NB4 (cell line): Measurements from ENCODE around the gene IFNGR2.

Experiments
- DNase-seq: peaks from one replicate; pipeline ENCODE4 v3.0.0; 2010; ENCODE audit warnings: low read depth
- H3K4me3 ChIP-seq: one replicate; pipeline ENCODE4 v1.5.1; 2011; ENCODE audit warnings: mild to moderate bottlenecking, low read depth, low read length, moderate library complexity
- MYC ChIP-seq: IDR thresholded peaks from 2 replicates; pipeline ENCODE4 v1.6.1; 2011; ENCODE audit warnings: low read depth, low read length
- POLR2A ChIP-seq: IDR thresholded peaks from 2 replicates; pipeline ENCODE4 v1.6.1; 2011; ENCODE audit warnings: mild to moderate bottlenecking; ENCODE audit not compliant: insufficient read length; ENCODE audit errors: extremely low read depth
- TF ChIP-seq, protein P1 (sequence below): IDR thresholded peaks from 2 replicates; pipeline ENCODE4 v1.6.1; 2011; ENCODE audit warnings: low read depth, low read length
- TF ChIP-seq, protein P2 (sequence below): IDR thresholded peaks from one replicate; pipeline ENCODE4 v1.5.1; 2012; ENCODE audit warnings: low read depth, low read length

IFNGR2 gene

DNA sequence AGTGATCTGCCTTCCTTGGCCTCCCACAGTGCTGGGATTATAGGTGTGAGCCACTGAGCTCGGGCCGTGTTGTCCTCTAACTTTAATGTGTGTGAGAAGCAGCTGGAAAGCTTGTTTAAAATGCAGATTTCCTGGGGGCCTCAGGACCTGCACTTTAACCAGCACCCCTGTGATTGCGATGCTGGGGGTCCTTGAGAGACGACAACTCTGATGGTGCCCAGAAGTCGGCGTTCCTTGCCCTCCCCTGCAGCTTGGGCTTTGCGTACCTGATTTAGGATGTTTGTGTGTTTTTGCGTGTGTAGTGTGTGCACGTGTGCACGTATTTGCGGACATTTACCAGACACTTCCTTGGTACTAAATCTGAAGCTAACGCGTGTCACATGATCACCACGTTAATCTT is 10.9 kb downstream of the IFNGR2 start:
- no peak for DNase-seq
- TF ChIP-seq, protein P1, sequence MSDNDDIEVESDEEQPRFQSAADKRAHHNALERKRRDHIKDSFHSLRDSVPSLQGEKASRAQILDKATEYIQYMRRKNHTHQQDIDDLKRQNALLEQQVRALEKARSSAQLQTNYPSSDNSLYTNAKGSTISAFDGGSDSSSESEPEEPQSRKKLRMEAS, result no peak
- TF ChIP-seq, protein P2, sequence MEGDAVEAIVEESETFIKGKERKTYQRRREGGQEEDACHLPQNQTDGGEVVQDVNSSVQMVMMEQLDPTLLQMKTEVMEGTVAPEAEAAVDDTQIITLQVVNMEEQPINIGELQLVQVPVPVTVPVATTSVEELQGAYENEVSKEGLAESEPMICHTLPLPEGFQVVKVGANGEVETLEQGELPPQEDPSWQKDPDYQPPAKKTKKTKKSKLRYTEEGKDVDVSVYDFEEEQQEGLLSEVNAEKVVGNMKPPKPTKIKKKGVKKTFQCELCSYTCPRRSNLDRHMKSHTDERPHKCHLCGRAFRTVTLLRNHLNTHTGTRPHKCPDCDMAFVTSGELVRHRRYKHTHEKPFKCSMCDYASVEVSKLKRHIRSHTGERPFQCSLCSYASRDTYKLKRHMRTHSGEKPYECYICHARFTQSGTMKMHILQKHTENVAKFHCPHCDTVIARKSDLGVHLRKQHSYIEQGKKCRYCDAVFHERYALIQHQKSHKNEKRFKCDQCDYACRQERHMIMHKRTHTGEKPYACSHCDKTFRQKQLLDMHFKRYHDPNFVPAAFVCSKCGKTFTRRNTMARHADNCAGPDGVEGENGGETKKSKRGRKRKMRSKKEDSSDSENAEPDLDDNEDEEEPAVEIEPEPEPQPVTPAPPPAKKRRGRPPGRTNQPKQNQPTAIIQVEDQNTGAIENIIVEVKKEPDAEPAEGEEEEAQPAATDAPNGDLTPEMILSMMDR, result no peak
- TF ChIP-seq POLR2A (no peak), MYC (no peak)
- H3K4me3 ChIP-seq, result no peak overlapping the region

DNA sequence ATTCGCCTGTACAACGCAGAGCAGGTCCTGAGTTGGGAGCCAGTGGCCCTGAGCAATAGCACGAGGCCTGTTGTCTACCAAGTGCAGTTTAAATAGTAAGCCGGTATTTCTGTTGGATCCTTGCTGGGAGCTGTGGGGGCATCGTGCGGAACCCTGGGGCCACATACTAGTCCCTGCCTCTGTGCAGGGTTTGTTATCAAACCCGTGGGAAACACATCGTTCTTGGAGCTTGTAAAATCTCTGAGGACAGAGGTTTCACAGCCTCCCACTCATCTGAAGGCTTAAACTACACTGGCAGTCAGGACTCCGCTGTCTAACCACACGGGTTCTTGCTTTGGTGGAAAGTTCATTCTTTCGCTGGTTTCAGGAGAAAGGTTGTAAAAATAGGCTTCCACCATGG is 11.7 kb downstream of the IFNGR2 start:
- H3K4me3 ChIP-seq, result no peak overlapping the region
- TF ChIP-seq, protein P2, result no peak
- TF ChIP-seq POLR2A (no peak), MYC (no peak)
- TF ChIP-seq, protein P1, result no peak
- DNase-seq, result no peak

DNA sequence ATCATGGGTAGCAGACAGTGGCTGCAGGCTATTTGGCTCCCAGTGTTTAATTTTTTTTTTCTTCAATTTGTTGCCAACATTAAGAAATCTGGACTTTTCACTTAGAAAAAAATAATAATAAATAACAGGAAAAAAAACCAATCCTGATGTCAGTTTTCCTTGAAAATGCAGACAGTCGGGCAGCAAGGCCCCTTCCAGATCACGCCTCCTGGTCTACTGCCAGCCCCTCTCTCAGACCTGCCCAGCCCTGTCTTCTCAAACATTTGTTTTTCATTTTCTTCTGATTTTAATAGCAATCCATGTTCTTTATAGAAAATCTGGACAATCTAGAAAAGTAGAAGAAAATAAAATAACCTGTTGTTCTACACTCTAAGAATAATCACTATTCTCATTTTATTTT is 15.5 kb downstream of the IFNGR2 start:
- TF ChIP-seq, protein P1, result no peak
- no peak for TF ChIP-seq MYC
- TF ChIP-seq, protein P2, result no peak
- TF ChIP-seq POLR2A, result no peak
- no peak for DNase-seq
- H3K4me3 ChIP-seq, result no peak overlapping the region

DNA sequence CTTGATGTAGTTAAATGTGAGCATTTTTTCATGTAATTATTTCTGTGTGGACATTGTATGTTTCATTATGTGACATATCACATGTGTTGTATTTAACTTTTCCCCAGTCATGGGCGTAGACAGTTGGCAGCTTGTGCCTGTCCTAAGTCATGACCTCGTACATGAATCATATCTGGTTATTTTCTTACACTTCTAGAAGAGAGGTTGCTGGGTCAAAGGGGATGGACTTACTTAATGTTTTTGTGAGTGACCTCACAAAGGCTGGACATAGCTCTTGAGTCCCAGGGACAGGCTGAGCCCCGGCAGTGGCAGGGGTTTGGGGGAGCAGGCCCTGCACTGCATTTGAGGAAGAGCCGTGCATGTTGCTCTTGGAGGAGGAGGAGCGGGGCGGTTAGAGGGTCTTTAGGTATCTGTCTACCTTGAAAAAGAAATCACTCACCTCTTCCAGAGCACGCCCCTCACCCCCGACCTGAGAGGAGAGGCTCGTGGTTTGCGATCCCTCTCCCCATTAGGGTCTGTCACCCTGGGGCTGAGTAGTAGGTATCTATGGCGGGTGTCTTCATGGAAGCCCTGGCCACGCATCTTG is 16.4 kb downstream of the IFNGR2 start:
- TF ChIP-seq, protein P1, result no peak
- TF ChIP-seq POLR2A (no peak), MYC (no peak)
- TF ChIP-seq, protein P2, result no peak
- no peak overlapping the region for H3K4me3 ChIP-seq
- no peak for DNase-seq

DNA sequence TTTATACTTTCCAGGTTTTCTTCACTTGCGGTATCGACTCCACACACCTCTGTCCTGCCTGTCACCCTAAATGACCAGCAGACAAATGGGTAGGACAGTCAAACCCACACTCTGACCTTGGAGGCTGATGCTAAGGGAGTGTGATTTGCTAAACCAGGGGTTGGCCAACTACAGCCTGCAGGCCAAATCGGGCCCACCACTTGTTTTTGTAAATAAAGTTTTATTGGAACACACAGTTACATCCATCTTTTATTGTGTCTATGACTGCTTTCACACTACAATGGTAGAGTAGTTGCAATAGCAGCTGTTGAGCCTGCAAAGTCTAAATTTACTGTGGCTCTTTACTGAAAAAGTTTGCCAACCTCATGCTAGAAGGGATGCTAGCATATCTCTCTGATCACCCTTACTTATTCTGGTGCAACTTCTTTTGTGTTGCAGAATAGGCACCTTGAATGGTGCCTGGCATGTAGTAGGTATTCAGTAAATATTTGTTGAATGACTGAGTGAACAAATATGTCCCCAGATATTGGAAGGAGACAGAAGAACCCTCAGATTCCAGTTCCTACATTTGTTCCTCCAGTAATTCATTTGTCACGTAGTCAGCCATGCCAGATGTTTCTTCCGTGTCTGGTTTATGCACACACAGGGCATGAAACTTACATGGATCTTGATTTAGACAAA is 18.6 kb downstream of the IFNGR2 start:
- no peak for TF ChIP-seq MYC
- TF ChIP-seq, protein P1, result no peak
- TF ChIP-seq POLR2A, result no peak
- TF ChIP-seq, protein P2, result no peak
- no peak overlapping the region for H3K4me3 ChIP-seq
- no peak for DNase-seq
